NOMO-1 treated with DMSO at 0.1 percent for 48 hours (cell line): ENCODE data around the gene CBFA2T3.

Experiments used
- DNase-seq: peaks from one replicate; lab custom pipeline; 2025; ENCODE audit not compliant: unreplicated experiment; lab: John Stamatoyannopoulos, UW

The CBFA2T3 gene

GRCh38 chr16:88977812-88978607, 1.0 kb upstream of the CBFA2T3 start:
- DNase-seq, result no peak

- no peak for DNase-seq
These were observed 515 bp downstream of the CBFA2T3 start for GRCh38 chr16:88976366-88977017.

- DNase-seq, result no peak
These were observed 1.4 kb downstream of the CBFA2T3 start for GRCh38 chr16:88975511-88976061.

GRCh38 chr16:88974916-88975215, 2.1 kb downstream of the CBFA2T3 start:
- DNase-seq, result no peak

- no peak for DNase-seq
These were observed 2.7 kb downstream of the CBFA2T3 start for GRCh38 chr16:88974080-88974915.

GRCh38 chr16:88973415-88974050, 3.5 kb downstream of the CBFA2T3 start:
- DNase-seq, result no peak

- DNase-seq, result no peak
These were observed 4.0 kb downstream of the CBFA2T3 start for GRCh38 chr16:88973007-88973410.

GRCh38 chr16:88972349-88972748, 4.7 kb downstream of the CBFA2T3 start:
- DNase-seq, result no peak

GRCh38 chr16:88971371-88972097, 5.5 kb downstream of the CBFA2T3 start:
- peak; percentile 80 for DNase-seq

GRCh38 chr16:88970539-88971065, 6.4 kb downstream of the CBFA2T3 start:
- DNase-seq, result no peak

GRCh38 chr16:88970050-88970449, 7.0 kb downstream of the CBFA2T3 start:
- no peak for DNase-seq

- DNase-seq, result no peak
These were observed 7.6 kb downstream of the CBFA2T3 start for GRCh38 chr16:88969361-88969831.

- no peak for DNase-seq
These were observed 8.3 kb downstream of the CBFA2T3 start for GRCh38 chr16:88968589-88969280.

GRCh38 chr16:88967830-88968588, 9.0 kb downstream of the CBFA2T3 start:
- no peak for DNase-seq

- DNase-seq, result no peak
These were observed 9.8 kb downstream of the CBFA2T3 start for GRCh38 chr16:88966986-88967829.

GRCh38 chr16:88965826-88966480, 11.1 kb downstream of the CBFA2T3 start:
- DNase-seq, result no peak

GRCh38 chr16:88965411-88965810, 11.6 kb downstream of the CBFA2T3 start:
- DNase-seq, result no peak
